ENCODE results near the gene CD4.

Gene CD4

DNA sequence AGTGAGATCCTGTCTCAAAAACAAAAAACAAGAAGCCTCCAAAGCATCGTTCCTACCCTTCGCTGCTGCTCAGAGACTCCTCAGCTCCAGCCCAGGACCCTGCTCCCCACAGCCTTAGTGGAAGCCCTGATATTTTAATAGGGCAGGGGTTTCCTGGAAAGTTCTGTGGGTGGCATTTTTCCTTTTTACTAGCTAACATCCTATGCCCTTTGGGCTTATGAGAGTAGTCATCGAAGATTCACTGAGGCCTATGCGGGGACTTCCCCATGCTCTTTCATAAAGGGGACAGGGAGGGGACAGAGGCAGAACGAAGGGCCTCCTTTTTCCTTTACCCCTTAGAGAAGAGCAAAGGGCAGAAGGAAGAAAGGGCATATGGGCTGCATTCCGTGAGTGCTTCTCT, 8.8 kb upstream of the CD4 start:
- Histone ChIP-seq H3K9me3 (ENCODE audit: control insufficient read depth in 1 of 2, low read length in 2 of 2) (no peaks in the 10 kb centered on the region), H3K4me3 (ENCODE audit: low read depth in 1 of 2, low read length in 2 of 2) (no peak overlapping the region), H3K27me3 (ENCODE audit: low read depth, low read length) (no peaks in the 10 kb centered on the region), H3K4me1 (ENCODE audit: control insufficient read depth in 1 of 2, insufficient read depth in 2 of 2, low read length in 2 of 2) (peaks cover 3 to 23% of the 10 kb centered on the region in 2 donors), H3K36me3 (ENCODE audit: control insufficient read depth in 1 of 2, insufficient read depth in 2 of 2, low read length in 2 of 2) (no peaks in the 10 kb centered on the region), H3K27ac (ENCODE audit: low read length) (no peak overlapping the region)

DNA sequence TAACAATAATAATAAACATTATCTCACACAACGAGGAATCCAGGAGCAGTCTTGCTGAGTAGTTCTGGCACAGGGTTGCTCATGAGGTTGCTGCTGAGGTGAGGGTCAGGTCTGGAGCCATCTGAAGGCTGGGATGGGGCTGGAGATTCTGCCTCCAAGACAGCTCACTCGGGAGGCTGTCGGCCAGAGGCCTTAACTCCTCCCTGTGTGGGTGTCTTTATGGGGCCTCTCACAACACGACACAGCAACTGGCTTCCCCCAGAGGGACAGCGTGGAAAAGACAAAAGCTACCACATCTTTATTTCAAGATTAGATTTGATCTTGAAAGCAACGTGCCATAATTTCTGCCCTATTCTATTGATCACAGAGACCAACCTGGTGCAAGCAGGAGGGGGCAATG, 7.2 kb upstream of the CD4 start:
- Histone ChIP-seq H3K4me1 (ENCODE audit: control insufficient read depth in 1 of 2, insufficient read depth in 2 of 2, low read length in 2 of 2) (peaks cover 3 to 23% of the 10 kb centered on the region in 2 donors), H3K36me3 (ENCODE audit: control insufficient read depth in 1 of 2, insufficient read depth in 2 of 2, low read length in 2 of 2) (no peaks in the 10 kb centered on the region), H3K4me3 (ENCODE audit: low read depth in 1 of 2, low read length in 2 of 2) (no peak overlapping the region), H3K27me3 (ENCODE audit: low read depth, low read length) (no peaks in the 10 kb centered on the region), H3K27ac (ENCODE audit: low read length) (no peak overlapping the region), H3K9me3 (ENCODE audit: control insufficient read depth in 1 of 2, low read length in 2 of 2) (no peaks in the 10 kb centered on the region)

DNA sequence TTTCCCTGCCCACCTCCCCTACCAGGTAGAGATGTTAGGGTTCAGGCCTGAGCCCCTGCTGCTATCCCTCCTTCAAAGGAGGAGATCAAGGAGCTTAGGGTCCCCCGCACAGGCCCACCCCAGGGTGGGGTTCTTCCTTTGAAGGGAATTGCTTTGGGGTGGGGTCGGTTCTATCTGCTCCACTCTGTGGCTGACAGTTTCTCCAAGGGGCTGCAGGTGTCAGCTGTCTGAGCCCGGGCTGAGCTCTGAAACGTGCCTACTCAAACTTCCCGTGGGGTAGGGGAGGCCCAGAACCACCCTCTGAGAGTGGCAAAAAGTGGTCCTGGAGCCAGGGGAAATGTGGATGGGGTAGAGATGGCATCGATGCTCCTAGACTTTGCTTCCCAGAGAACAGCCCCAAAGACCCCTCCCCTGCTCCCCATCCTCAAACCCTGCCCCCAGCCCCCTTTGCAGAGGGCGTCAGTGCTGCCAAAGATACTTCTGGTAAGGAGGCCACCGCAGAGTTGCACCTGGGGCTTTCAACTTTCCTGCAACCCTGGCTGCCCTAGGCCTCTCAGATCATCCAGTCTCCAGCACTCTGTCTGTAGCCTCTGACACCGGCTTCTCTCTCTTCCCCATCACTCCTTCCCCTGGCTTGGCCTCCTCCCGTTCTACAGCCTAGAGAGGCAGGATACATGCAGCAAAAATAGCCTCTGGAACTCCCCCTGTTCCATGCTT, 6.3 kb upstream of the CD4 start:
- Histone ChIP-seq H3K4me3 (ENCODE audit: low read depth in 1 of 2, low read length in 2 of 2) (no peak overlapping the region), H3K9me3 (ENCODE audit: control insufficient read depth in 1 of 2, low read length in 2 of 2) (no peaks in the 10 kb centered on the region), H3K36me3 (ENCODE audit: control insufficient read depth in 1 of 2, insufficient read depth in 2 of 2, low read length in 2 of 2) (no peaks in the 10 kb centered on the region), H3K4me1 (ENCODE audit: control insufficient read depth in 1 of 2, insufficient read depth in 2 of 2, low read length in 2 of 2) (peaks cover 1 to 15% of the 10 kb centered on the region in 2 donors), H3K27me3 (ENCODE audit: low read depth, low read length) (no peaks in the 10 kb centered on the region), H3K27ac (ENCODE audit: low read length) (no peak overlapping the region)

DNA sequence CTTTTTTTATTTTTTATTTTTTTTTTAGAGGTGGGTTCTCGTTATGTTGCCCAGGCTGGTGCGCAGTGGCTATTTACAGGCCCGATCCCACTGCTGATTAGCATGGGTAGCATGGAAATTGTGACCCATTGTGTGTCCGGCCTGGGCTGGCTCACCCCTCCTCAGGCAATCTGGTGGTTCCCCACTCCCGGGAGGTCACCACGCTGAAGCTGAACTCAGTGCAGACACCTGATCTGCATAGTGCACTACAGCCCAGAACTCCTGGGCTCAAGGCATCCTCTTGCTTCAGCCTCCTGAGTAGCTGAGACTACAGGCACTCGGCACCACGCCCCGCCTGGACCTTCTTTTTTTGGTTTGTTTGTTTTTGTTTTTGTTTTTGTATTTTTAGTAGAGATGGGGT, 5.5 kb upstream of the CD4 start:
- Histone ChIP-seq H3K27ac (ENCODE audit: low read length) (no peak overlapping the region), H3K4me1 (ENCODE audit: control insufficient read depth in 1 of 2, insufficient read depth in 2 of 2, low read length in 2 of 2) (peaks cover 0 to 7% of the 10 kb centered on the region in 2 donors), H3K9me3 (ENCODE audit: control insufficient read depth in 1 of 2, low read length in 2 of 2) (no peaks in the 10 kb centered on the region), H3K4me3 (ENCODE audit: low read depth in 1 of 2, low read length in 2 of 2) (no peak overlapping the region), H3K36me3 (ENCODE audit: control insufficient read depth in 1 of 2, insufficient read depth in 2 of 2, low read length in 2 of 2) (no peaks in the 10 kb centered on the region), H3K27me3 (ENCODE audit: low read depth, low read length) (no peaks in the 10 kb centered on the region)

DNA sequence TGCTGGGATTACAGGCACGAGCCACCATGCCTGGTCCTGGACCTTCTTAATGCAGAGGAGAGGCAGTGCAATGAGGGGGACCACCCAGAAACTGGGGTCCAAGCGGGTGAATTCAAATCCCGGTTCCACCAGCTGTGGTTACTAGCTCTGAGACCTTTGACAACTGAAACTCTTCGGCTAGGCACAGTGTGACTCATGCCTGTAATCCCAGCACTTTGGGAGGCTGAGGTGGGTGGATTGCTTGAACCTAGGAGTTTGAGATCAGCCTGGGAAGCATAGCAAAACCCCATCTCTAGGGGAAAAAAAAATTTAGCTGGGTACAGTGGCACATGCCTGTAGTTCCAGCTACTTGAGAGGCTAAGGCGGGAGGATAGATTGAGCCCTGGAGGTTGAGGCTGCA, 5.0 kb upstream of the CD4 start:
- H3K27ac ChIP-seq (ENCODE audit: low read length) = no peak overlapping the region
- H3K27me3 ChIP-seq (ENCODE audit: low read depth, low read length) = no peaks in the 10 kb centered on the region
- H3K4me3 ChIP-seq (ENCODE audit: low read depth in 1 of 2, low read length in 2 of 2) = no peak overlapping the region
- H3K36me3 ChIP-seq (ENCODE audit: control insufficient read depth in 1 of 2, insufficient read depth in 2 of 2, low read length in 2 of 2) = no peaks in the 10 kb centered on the region
- H3K4me1 ChIP-seq (ENCODE audit: control insufficient read depth in 1 of 2, insufficient read depth in 2 of 2, low read length in 2 of 2) = peaks cover 0 to 3% of the 10 kb centered on the region in 2 donors
- H3K9me3 ChIP-seq (ENCODE audit: control insufficient read depth in 1 of 2, low read length in 2 of 2) = no peaks in the 10 kb centered on the region

DNA sequence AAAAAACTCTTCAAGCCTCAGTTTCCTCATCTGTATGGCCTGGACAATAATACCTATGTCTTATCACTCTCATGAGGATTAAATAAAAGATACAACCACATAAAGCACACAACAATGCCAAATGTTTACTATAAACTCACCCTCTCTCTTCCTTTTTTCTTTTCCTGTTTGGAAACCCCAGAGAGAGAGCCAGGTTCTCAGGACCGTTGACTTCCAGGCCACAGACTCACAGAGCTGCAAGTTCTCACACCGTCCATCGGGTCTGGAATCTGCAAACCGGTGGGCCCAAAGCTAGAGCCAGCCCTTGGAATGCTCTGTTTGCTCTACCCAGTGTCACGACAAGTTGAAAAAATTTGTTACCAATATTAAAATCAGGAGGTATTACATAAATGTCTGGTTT, 4.6 kb upstream of the CD4 start:
- H3K4me3 ChIP-seq (ENCODE audit: low read depth in 1 of 2, low read length in 2 of 2) = no peak overlapping the region
- no peaks in the 10 kb centered on the region for H3K9me3 ChIP-seq (ENCODE audit: control insufficient read depth in 1 of 2, low read length in 2 of 2)
- no peaks in the 10 kb centered on the region for H3K4me1 ChIP-seq (ENCODE audit: control insufficient read depth in 1 of 2, insufficient read depth in 2 of 2, low read length in 2 of 2)
- no peak overlapping the region for H3K27ac ChIP-seq (ENCODE audit: low read length)
- no peaks in the 10 kb centered on the region for H3K36me3 ChIP-seq (ENCODE audit: control insufficient read depth in 1 of 2, insufficient read depth in 2 of 2, low read length in 2 of 2)
- no peaks in the 10 kb centered on the region for H3K27me3 ChIP-seq (ENCODE audit: low read depth, low read length)

DNA sequence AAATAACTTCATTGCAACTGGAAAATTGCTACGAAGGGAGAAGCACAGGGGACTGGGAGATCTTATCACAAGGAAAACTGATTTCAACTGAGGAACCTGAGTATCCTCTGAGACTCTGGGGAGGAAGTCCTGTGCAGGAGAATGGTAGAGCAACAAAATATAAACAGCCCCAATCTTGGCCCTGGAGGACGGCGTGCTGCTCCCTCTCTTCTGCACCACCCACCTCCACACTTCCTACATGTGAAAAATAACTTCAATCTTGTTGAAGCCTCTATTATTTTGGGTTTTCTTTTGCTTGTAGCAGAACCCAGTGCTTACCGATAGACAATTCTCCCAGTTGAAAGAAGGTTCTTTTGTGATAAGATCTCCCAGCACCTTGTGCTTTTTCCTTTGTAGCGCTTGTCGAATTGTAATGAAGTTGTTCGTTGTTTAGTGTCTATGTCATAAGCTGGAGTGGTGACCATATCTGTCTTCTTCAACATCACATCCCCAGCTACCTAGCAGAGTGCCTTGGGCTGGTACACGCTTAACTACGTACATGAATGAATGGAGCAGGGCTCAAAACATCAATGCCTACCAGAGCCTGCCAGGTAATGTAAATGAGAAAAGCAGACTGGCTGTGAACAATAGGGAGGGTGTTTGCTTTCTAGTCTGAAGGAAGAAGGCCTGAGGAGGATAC, 2.8 kb upstream of the CD4 start:
- Histone ChIP-seq H3K9me3 (ENCODE audit: control insufficient read depth in 1 of 2, low read length in 2 of 2) (no peaks in the 10 kb centered on the region), H3K4me3 (ENCODE audit: low read depth in 1 of 2, low read length in 2 of 2) (no peak overlapping the region), H3K4me1 (ENCODE audit: control insufficient read depth in 1 of 2, insufficient read depth in 2 of 2, low read length in 2 of 2) (no peaks in the 10 kb centered on the region), H3K36me3 (ENCODE audit: control insufficient read depth in 1 of 2, insufficient read depth in 2 of 2, low read length in 2 of 2) (no peaks in the 10 kb centered on the region), H3K27ac (ENCODE audit: low read length) (no peak overlapping the region), H3K27me3 (ENCODE audit: low read depth, low read length) (no peaks in the 10 kb centered on the region)

DNA sequence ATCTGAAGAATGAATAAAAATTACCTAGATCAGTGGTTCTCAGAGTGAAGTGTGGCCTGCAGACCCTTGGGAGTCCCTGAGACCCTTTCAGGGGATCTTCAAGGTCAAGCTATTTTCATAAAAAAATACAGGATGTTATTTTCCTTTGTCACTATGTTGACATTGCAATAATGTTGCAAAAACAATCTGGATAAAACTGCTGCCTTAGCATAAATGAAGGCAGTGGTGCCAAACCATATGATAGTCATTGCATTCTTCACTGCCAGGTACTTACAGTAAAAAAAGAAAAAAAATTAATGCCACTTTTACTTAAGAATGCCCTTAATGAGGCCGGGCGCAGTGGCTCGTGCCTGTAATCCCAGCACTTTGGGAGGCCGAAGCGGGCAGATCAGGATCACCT, 2.0 kb upstream of the CD4 start:
- H3K4me1 ChIP-seq (ENCODE audit: control insufficient read depth in 1 of 2, insufficient read depth in 2 of 2, low read length in 2 of 2) = peaks cover 0 to 1% of the 10 kb centered on the region in 2 donors
- no peak overlapping the region for H3K27ac ChIP-seq (ENCODE audit: low read length)
- no peaks in the 10 kb centered on the region for H3K27me3 ChIP-seq (ENCODE audit: low read depth, low read length)
- no peaks in the 10 kb centered on the region for H3K9me3 ChIP-seq (ENCODE audit: control insufficient read depth in 1 of 2, low read length in 2 of 2)
- no peak overlapping the region for H3K4me3 ChIP-seq (ENCODE audit: low read depth in 1 of 2, low read length in 2 of 2)
- no peaks in the 10 kb centered on the region for H3K36me3 ChIP-seq (ENCODE audit: control insufficient read depth in 1 of 2, insufficient read depth in 2 of 2, low read length in 2 of 2)

DNA sequence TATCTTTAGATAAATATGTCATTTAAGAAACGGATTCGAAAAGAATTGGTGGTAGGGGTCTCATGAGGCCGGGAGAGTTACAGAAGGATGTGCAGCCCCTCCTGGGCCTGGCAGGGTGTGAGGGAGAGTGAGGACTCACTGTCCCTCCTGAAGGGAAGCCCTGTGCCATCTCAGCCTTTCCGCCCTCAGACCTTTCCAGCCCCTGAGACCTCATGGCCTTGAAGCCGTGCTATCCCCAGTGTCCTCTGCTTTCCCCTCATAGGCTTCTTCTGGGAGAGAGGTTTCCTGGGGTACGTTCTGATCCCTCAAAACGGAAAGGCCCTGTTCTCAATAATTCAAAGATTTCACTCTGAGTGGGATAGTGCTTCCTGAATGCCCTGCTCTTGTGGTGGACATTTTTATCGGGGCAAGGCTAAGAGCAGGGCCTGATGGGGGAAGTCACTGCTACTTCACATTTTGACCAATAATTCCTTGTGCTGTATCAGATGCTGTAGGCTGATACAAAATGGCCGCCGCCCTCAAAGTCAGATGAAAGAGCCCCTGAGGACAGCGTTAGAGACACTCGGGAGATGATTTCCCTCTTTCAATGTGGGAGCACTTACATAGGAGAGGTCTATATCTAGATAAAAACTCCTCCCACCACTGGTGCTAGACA, 1.3 kb downstream of the CD4 start:
- no peaks in the 10 kb centered on the region for H3K27me3 ChIP-seq (ENCODE audit: low read depth, low read length)
- peaks cover 0 to 10% of the 10 kb centered on the region in 2 donors for H3K4me1 ChIP-seq (ENCODE audit: control insufficient read depth in 1 of 2, insufficient read depth in 2 of 2, low read length in 2 of 2)
- H3K36me3 ChIP-seq (ENCODE audit: control insufficient read depth in 1 of 2, insufficient read depth in 2 of 2, low read length in 2 of 2) = no peaks in the 10 kb centered on the region
- H3K9me3 ChIP-seq (ENCODE audit: control insufficient read depth in 1 of 2, low read length in 2 of 2) = no peaks in the 10 kb centered on the region
- peak overlapping the region; percentile 23 for H3K27ac ChIP-seq (ENCODE audit: low read length)
- peak overlapping the region in 1 of 2 donors; percentile 37 for H3K4me3 ChIP-seq (ENCODE audit: low read depth in 1 of 2, low read length in 2 of 2)

DNA sequence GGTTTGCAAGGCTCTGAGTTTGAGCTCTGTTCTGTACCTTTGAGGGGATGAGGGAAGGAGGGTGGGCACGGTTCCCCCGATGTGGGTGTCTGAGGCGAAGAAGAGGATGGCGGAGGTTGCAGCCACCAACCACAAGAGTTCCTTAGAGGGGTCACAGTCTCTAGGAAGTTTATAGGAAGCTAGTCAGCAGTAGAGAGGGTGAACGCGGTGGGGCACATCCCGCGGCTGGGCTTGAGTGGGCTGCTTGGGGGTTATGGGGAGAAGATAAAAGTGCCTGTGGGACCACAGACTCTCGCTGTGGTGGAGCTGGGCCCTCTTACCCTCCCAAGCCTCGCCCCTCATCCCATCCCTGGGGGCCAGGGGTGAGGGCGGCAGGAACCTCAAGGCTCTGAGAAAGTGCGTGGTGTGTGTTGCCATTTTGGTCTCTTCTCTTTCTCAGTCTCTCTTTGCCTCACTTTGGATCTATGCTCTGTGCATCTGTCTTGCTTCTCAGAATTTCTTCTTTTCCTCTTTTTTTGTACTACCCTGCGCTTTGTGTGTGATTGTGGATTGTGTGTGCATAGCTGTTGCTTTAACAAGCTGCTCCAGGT, 2.7 kb downstream of the CD4 start:
- no peaks in the 10 kb centered on the region for H3K27me3 ChIP-seq (ENCODE audit: low read depth, low read length)
- H3K27ac ChIP-seq (ENCODE audit: low read length) = no peak overlapping the region
- H3K4me1 ChIP-seq (ENCODE audit: control insufficient read depth in 1 of 2, insufficient read depth in 2 of 2, low read length in 2 of 2) = peaks cover 0 to 10% of the 10 kb centered on the region in 2 donors
- peak overlapping the region in 1 of 2 donors; percentile 40 for H3K4me3 ChIP-seq (ENCODE audit: low read depth in 1 of 2, low read length in 2 of 2)
- no peaks in the 10 kb centered on the region for H3K9me3 ChIP-seq (ENCODE audit: control insufficient read depth in 1 of 2, low read length in 2 of 2)
- no peaks in the 10 kb centered on the region for H3K36me3 ChIP-seq (ENCODE audit: control insufficient read depth in 1 of 2, insufficient read depth in 2 of 2, low read length in 2 of 2)

DNA sequence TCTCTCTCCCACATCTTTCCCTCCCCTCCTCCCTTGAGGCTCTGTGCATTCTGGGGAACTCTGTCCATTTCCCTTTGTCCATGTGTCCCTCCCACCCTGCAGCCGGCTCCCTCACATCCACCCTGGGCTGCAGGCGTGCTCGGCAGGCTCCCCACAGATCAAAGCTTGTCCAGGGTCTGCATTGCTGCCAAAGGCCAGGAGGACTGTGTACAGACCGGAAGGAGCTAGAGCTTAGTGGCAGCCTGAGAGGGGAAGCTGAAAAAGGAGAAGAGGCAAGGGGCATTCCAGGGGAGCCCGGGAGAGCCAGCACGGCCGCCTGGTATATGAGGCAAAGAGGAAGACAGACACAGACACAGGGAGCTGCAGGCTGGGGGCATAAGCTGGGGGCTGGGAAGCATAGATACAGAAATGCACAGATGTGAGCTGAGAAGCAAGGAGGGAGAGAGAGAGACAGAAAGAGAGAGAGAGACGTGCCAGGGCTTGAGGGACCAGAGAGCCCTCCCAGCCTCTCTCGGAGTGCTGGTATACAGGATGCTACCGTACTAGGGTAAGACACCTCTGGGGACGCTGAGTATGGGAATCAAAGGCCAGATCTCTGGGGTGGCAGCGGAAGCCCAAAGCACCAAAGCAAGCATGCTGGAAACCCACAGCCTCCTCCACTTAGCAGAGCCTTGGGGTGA, 3.3 kb downstream of the CD4 start:
- H3K9me3 ChIP-seq (ENCODE audit: control insufficient read depth in 1 of 2, low read length in 2 of 2) = no peaks in the 10 kb centered on the region
- peaks cover 0 to 10% of the 10 kb centered on the region in 2 donors for H3K4me1 ChIP-seq (ENCODE audit: control insufficient read depth in 1 of 2, insufficient read depth in 2 of 2, low read length in 2 of 2)
- no peak overlapping the region for H3K27ac ChIP-seq (ENCODE audit: low read length)
- H3K27me3 ChIP-seq (ENCODE audit: low read depth, low read length) = no peaks in the 10 kb centered on the region
- peak overlapping the region; percentile 27 to 40 for H3K4me3 ChIP-seq (ENCODE audit: low read depth in 1 of 2, low read length in 2 of 2)
- no peaks in the 10 kb centered on the region for H3K36me3 ChIP-seq (ENCODE audit: control insufficient read depth in 1 of 2, insufficient read depth in 2 of 2, low read length in 2 of 2)

Data from muscle layer of duodenum (tissue), 2 donors.